Pons (tissue), 1 donor: ENCODE results near the gene AMOTL1.
"Not testable (repeated sequence)": the region's sequence is repeated elsewhere in the genome, so short reads cannot be mapped to it uniquely, and the experiment has no call there.

ENCODE experiments used
- DNase-seq: peaks from one replicate; pipeline ENCODE4 v3.0.0-alpha.2; 2016; ENCODE audit warnings: low spot score

AMOTL1 gene

DNA sequence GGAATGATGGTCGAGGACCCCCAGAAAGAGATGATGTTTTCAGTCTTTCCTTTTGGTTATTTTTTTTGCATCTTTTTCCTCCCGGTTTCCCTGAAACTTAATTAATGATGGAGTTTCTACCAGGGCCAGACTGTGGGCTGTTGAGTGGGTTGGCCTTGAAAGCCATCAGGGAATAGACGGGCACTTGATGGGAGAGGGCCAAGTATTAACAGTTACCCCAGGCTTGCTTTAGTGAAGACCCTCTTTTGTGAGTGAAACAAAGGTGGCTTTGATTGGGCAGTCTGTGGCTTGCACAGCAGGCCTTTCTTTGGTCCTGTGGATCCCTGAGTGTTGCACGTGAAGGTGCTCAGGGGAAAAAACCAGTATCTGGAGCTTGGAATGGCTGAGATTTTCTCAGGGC lies 56.9 kb downstream of the AMOTL1 start:
- DNase-seq, result no peak

DNA sequence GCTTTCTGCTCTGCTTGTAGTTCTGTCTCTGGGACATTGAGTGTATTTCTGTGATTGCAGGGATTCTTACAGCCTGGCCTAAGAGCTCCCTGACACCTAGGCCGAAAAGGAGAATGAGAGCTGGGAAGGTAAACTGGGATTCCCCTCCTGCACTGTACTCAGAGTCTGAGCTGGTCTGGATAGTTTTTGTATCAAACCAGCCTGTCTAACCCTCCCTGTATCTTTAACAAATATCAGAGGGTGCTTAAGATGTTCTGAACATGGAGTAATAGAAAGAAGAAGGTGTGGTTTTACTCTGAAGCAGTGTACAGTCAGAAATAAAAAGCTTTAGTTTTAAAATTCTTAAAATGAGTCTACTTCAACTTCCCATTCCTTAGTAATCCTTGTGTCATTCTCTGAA lies 57.3 kb downstream of the AMOTL1 start:
- no peak for DNase-seq

DNA sequence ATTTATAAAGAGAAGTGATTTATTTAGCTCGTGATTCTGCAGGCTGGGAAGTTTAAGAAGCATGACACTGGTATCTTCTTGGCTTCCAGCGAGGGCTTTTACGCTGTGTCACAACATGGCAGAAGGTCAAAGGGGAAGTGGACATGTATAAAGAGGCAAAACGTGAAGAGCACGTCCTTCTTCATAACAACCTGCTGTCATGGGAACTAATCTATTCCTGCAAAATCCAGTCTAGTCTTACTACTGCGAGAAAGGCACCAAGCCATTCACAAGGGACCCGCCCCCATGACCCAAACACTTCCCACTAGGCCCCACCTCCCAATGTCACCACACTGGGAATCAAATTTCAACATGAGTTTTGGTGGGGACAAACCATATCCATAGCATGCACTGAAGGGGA lies 58.3 kb downstream of the AMOTL1 start:
- no peak for DNase-seq

DNA sequence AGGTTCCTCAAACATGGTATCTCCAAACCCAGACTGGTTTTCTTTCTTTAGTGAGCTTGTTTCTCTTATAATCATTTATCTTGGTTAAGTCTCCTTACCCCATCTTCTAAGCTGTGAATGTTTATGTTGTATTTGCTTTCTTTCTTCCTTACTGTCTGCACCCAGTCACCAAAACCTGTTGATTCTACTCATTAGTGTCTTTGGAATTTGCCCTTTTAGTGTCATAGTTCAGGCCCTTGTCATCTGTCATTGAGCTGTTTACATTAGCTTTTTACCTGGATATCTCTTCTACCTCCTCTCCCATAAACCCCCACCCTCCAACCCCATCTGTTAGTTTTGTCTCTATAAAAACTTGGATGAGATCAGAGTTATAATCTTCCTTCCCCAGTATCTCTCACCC lies 59.9 kb downstream of the AMOTL1 start:
- no peak for DNase-seq

DNA sequence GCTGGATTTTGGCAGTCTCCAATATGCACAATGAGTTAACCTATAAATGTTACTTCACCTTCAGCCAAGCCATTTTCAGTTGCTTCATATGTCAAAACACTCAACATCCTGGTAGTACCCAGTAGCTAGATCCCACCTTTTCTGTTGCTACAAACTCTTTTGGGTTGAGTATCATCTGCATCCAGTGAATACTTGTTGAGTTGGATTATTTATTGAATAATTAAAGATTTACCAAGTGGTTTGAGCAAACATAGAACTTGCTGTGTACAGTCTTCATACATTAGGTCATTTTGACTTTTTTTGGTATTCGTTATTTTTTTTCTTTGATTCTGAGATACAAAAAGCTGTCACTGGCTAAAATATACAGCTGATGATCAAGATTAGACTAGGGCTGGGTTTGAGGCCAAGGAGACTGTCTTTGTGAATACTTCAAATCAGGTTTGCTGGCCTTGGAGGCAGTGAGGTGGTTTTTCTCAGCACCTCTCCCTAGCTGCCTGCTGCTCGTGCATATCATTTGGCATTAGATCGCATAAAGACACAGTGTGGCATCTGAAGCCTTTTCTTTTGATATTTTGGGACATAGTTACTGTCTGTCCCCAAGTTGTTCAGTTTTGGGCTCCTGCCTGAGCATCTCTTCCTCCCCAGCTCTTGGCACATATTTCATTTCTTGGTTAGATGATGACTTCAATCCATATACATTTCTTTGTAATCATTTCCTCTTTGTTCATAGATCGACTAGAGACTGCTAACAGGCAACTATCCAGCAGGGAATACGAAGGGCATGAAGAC lies 62.8 kb downstream of the AMOTL1 start:
- DNase-seq, result no peak

DNA sequence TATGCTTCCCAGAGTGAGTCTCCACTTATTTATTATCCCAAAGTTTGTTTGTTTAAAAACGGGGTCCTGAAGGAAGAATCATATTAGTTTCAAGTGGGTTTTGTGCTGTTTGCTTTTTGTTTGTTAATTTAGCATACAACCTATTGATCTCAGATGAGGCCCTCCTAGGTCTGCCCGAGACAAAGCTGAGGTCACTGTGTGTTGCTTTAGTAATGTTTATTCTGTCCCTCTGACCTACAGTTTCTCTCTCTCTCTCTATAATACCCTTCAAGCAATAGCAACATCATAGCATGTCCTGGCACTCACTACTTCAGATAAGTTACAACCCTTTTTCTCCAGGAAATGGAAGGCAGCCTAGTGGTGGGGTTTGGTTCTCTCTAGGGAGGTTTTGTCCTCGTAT lies 63.4 kb downstream of the AMOTL1 start:
- no peak for DNase-seq

DNA sequence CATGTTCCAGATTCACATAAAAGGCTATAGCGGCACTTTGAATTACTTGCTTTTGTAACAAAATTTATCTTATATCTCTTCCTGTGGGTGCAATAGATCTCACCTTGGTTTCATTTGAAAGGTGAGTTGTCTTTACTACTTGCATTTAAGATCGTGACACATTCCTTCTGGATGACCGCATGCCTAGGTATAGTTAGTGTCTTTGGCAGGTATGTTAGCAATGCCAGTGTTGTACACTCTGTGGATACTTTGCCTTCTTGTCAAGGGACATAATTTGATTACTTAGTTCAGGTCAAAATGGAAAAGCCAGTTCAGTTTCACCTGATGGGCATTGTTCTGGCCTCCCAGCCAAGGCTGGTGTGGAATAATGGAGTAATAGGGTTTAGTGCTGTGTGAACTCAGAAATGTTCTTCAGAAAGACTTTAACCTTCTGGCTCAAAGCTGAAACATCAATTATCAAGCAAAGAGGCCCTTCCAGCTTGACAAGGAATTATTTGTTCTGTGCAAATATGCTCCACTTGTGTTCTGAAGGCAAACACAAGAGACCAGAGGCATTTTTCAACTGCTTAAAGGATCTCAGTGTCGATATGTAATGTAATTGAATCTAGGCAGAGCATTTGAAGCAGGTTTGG lies 64.6 kb downstream of the AMOTL1 start:
- no peak for DNase-seq

DNA sequence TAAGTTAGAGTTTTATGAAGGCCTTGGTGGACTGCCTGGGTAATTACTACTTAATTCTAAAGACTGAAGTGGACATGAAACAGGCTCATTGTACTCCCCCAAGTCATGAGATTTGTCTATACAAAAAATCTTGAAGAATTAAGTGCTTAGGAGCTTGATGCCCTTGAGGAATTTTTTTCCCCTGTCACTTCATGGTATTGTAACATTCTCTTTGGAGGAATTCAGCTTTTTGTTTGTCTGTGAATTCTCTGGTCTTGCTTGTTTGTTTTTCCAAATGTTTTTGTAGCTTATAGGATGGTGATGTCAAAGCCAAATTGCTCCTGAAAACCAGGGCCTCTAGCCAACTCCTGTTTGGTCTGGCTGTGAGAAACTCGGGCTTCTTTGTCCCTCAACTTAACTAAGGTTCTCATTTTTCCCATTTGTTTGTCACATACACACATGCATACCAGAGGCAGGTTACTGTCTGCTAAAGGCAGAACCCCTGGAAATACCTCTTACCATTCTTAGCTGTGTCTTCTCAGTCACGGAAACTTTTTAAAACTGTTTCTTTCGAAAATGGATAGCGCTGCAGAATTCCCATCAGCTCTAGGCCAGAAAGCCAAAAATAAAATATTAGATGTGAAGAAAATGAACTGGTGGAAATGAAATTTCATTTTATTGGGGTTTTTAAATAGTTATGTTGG lies 66.9 kb downstream of the AMOTL1 start:
- no peak for DNase-seq

DNA sequence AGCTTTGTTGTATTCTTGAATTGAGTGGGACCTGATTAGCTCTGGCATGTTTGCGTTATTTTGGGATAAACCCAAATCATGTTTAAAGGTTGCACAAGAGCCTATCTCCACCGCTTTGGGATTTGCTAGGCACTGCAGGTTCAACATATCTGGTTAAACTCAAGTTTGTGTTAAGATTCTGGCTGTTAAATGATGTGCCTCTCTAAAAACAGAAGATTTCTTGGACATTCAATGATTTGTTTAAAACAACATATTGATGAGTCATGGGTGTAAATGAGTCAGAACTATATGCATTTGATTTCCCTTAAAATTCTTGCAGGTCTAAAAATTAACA lies 67.4 kb downstream of the AMOTL1 start:
- no peak for DNase-seq

DNA sequence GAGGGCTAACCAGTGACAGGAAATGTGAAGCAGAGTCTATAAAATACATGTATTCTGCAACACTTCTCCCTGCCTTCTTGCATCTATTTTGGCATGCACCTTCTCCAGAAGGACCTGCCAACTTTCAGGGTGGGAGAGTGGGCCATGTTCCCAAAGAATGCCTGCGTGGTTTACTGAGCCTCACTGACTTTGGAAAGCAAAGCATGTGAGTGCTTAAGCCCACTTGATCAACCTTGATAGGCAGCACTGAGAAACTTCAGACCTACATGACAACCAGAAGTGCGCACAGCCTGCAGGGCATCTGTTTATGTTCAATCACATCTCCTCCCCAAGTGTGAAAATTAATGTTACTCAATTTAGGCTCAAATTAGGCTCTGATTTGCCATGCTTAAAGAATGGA lies 69.2 kb downstream of the AMOTL1 start:
- DNase-seq, result no peak

DNA sequence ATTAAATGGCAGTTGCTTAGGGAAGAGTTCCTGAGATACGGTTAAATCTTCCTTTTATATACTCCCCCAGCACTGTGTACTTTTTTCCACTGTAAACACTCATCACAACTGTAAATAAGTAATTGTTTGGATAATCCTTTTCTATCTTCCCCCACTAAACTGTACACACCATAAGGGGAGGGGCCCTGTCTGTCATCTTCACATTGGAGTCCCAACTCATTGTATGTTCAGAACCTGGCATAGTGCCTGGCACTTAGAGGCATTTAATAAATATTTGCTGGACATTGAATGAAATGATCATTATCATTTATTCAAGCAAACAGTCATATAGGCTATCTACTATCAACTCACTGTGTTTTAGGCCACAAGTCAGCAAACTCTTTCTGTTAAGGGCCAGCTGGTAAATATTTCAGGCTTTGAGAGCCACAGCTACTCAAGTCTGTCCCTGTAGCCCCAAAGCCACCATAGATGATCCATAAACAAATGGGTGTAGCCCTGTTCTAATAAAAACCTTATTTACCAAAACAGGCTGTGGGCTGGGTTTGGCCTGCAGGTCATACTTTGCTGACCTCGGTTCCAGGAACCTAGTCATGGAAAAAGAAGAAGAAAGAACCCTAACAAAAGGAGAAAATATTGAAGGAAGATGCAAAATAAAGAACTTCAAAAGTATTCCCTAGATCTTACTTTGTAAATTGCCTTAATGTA lies 70.0 kb downstream of the AMOTL1 start:
- no peak for DNase-seq

DNA sequence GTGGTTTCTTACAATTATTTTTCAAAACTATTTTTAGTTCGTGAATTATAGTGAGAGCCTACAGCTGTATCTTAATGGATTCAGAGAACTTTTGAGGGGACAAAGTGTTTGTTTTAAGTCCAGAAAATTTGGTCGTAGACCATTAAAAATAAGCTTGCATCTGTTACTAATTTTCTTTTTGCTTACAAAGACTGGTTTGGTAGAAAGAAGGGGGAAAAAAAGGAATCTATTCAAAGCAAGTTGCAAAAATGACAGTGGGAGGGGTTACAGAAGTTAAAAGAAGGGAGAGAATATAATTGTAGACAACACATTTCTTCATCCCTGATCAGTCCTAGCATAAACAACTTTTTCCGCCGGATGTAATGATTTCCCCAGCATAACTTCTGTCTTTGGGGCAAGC lies 72.1 kb downstream of the AMOTL1 start:
- no peak for DNase-seq

DNA sequence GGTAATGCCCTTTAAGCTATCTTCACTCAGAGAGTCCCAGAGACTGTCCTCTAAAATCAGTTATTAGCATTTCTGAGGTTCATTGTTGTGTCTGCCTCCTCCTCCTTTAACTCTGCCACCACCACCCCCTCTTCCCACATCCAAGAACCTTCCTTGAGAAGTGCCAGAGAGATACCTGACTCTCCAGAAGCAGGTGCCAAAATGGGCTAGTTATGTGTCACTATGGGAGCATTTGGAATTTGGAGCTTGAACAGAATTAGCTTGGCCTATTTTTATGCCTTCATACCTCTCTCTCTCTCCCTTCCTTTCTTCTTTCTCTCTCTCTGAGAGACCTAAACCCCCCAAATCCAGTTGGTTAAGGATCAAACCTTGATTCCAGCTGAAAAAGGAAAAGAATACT lies 75.9 kb downstream of the AMOTL1 start:
- no peak for DNase-seq

DNA sequence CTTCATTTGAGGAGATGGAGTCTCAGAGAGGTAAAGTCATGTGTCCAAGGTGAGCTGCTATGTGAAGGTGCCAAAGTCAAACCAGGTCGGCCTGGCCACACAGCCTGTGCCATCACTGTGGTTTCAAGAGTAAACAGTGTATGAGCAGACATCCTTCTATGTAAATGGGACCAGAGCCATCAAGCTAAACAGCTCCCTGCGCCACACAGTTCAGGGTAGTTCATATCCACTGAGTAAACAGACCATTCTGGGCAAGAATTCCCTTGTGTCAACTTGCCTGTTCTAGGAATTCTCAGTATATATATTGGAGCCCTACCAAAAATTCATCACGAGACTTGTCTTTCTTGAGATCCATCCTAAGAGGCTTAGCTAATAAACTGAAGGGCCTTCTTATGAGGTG lies 77.5 kb downstream of the AMOTL1 start:
- DNase-seq, result no peak

DNA sequence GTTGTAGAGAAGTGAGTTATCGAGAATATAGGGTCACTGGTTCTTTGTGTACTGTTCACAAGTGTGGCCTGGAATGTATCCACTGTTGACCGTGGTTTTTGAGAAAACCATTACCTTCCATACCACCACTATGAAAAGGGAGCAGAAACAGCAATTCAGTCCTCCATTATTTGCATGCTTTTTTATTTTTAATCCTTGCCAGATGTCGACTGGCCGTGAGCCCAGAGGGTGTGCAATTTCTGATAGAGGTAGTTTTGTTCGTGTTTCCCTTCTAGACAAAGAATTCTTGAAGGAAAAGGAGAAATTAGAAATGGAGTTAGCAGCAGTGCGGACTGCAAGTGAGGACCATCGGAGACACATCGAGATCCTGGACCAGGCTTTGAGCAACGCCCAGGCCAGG lies 81.7 kb downstream of the AMOTL1 start:
- DNase-seq, result no peak

DNA sequence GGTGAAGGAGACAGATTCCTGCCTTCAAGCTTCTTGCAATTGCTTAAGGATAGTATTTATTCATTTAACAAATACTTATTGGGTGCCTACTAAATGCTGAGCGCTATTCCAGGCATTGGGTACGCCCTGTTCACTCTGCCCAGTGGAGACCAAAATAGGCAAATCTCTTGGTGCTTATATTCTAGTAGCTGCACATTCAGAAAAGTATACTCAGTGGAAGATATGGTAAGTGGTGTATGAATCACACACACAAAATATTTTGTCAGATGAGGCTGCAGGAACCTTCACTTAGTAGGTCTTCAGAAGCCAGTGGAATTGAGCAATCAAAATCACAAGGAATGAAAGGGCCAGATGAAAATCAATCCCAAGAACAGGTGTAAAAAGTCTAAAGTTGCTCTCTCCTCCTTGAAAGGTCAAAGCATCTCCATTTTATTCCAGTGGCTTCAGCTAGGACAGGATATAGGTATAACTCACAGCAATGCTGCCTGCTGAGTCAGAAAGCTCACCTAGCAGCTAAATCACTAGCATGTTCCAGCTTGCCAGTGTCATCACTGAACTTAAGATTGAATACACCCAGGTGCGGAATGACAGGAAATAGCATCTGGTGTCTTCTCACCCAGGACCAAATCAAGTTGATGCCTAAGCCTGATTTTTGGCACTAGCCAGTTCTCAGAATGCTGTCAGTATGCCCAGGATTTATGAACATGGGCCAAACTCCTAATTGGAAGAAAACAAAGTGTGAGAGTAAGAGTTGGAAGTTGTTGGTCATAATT lies 83.9 kb downstream of the AMOTL1 start:
- peak; percentile 18 for DNase-seq

DNA sequence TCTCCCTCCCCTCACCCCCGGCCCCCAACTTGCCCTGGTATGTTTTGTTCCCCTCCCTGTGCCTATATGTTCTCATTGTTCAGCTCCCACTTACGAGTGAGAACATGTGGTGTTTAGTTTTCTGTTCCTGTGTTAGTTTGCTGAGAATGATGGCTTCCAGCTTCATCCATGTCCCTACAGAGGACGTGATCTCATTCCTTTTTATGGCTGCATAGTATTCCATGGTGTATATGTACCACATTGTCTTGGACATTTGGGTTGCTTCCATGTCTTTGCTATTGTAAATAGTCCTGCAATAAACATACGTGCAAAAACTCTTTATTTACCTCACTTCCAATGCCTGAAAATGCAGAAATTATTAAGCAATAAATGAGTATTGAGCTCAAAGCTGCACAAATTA lies 85.1 kb downstream of the AMOTL1 start:
- DNase-seq, result not testable (repeated sequence)

DNA sequence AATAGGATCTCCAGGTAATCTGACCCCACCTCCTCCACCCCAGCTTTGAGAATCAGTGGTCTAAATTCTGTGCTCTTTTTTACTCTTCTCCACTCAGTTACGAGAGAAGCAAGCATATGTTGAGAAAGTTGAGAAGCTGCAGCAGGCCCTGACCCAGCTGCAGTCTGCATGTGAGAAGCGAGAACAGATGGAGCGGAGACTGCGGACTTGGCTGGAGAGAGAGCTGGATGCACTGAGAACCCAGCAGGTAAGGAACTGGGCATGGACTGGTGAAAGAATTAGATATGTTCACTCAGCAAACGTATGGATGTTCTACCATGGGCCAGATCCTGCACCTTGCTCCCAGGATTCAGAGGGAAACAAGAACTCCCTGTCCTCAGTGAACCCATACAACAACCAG lies 85.7 kb downstream of the AMOTL1 start:
- no peak for DNase-seq

DNA sequence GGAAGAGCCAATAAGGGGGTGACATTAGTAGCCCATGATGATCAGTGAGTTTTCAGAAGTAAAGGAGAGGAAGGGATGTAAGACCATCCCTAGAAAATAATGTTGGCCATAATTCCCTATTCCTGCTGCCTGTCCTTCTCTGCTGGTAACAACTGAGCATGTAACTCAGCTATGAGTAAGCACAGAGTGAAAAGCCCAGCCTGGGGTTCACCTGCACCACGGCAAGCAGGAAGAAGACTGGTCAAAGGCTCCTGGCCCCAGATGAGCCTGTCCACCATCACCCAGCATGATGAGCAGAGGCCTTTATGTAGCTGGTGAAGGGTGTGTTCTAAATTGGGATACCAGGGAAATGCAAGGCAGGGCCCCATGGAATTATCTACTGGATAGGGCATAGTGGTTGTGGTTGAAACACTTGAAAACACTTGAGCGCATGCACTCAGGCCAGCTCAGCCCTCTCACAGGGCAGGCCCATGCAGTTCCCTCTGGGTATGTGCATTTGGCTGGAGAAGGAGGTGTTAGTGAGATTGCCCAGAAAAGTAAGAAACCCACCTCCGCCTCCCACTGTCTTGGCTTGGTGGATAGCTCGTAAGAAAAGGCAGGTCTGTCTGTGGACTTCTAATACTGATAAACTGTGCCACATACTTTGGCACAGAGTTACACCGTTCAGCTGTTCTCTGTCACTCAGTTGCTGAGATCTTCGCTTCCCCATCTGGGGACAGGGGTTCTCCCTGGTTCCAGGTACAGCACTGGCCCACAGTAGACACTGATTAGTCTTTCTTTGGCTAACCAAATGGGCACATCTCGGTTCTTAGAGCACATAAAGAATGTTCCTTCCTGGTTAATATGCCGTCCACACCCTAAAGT lies 86.8 kb downstream of the AMOTL1 start:
- no peak for DNase-seq

DNA sequence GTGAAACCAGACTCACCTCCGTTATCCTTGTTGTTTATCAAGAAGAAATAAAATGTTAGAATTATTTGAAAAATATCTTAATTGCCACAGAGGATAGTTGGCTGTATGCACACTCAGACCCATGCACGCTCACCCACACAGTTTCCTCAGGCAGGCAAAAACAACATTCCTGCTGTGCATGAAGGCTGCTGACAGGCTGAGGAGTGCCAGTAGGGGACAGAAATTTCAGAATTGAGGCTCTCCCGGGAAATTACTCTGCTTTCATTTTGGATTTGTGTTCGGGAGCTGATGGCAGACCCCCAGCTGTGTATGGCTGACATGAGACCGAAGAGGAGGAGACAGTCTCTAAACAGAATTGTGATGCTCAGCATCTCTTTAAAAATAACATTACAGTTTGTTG lies 87.5 kb downstream of the AMOTL1 start:
- no peak for DNase-seq

DNA sequence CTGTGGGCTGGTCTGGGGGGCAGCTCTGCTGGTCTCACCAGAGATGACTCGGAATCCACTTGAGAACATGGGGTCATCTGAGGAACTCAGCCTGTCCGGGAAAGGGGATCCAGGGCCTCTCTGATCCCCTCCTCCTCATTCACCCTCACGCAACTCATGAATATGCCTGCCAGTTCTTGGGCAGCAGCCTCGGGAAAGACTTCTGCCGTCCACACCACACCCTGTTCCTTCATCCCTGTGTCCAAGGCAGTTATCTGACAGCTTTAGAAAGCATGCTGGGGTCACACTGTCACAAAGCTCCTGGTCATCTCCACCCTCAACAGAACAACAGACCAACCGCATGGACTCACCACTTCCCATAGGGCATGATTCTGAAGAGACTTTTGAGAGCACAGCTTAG lies 88.3 kb downstream of the AMOTL1 start:
- DNase-seq, result no peak
